GM12878 (cell line): Measurements from ENCODE around the gene KDM2A.
A peak's percentile ranks its signal among the peaks of the same experiment; 100 is the strongest.

Experiments
- CTCF ChIP-seq, 3 experiments: IDR thresholded peaks in 2 of 3; conservative IDR thresholded peaks in 1 of 3; 2 replicates each; pipeline ENCODE4 v1.5.1; 2011; ENCODE audit warnings: low read depth in 3 of 3, low read length in 3 of 3, mild to moderate bottlenecking in 3 of 3, control low read depth in 2 of 3, moderate library complexity in 2 of 3, inconsistent platforms in 1 of 3, mixed read lengths in 1 of 3; ENCODE audit not compliant: control insufficient read depth in 2 of 3, insufficient read depth in 1 of 3; ENCODE audit errors: extremely low read depth in 1 of 3
- EGR1 ChIP-seq, 2 experiments: IDR thresholded peaks; 1 replicate in 1 of 2; 2 replicates in 1 of 2; pipeline ENCODE4 v1.6.1; 2011 to 2012; ENCODE audit warnings: low read depth in 2 of 2, low read length in 2 of 2, borderline replicate concordance in 1 of 2, mild to moderate bottlenecking in 1 of 2, moderate library complexity in 1 of 2
- HCFC1 ChIP-seq: fragments of 150-350 bp; IDR thresholded peaks from 2 replicates; pipeline ENCODE4 v1.6.1; 2014; ENCODE audit warnings: low read length
- HDGF ChIP-seq: fragments of 450-650 bp; IDR thresholded peaks from 2 replicates; pipeline ENCODE4 v1.6.1; 2016; ENCODE audit warnings: antibody characterized with exemption
- MYC ChIP-seq: IDR thresholded peaks from 2 replicates; pipeline ENCODE4 v1.6.1; 2011; ENCODE audit warnings: mild to moderate bottlenecking, low read length, moderate library complexity, inconsistent platforms; ENCODE audit not compliant: insufficient read depth, insufficient replicate concordance, insufficient read length, severe bottlenecking
- NFXL1 ChIP-seq: fragments of 450-650 bp; IDR thresholded peaks from 2 replicates; pipeline ENCODE4 v1.6.1; 2017; ENCODE audit warnings: antibody characterized with exemption, mild to moderate bottlenecking, borderline replicate concordance
- NRF1 ChIP-seq: conservative IDR thresholded peaks from 2 replicates; pipeline ENCODE4 v1.6.1; 2011; ENCODE audit warnings: mild to moderate bottlenecking, low read depth, low read length, improper control_type of control experiment
- PRDM15 ChIP-seq: fragments of 450-650 bp; formaldehyde crosslinking; IDR thresholded peaks from 2 replicates; pipeline ENCODE4 v1.4.0; 2020; ENCODE audit warnings: mild to moderate bottlenecking, moderate library complexity
- SREBF1 ChIP-seq: IDR thresholded peaks from 2 replicates; pipeline ENCODE4 v1.6.1; 2012; ENCODE audit warnings: mild to moderate bottlenecking, low read length
- USF2 ChIP-seq: IDR thresholded peaks from 2 replicates; pipeline ENCODE4 v1.6.1; 2011; ENCODE audit warnings: low read depth, low read length, improper control_type of control experiment, borderline replicate concordance
- TF ChIP-seq, protein P1 (sequence below): IDR thresholded peaks from 2 replicates; pipeline ENCODE4 v1.6.1; 2011; ENCODE audit warnings: mild to moderate bottlenecking, low read depth, low read length, moderate library complexity; ENCODE audit not compliant: insufficient replicate concordance

- TF ChIP-seq CTCF (IDR thresholded peaks at IDR 0.05 in 2 of 3, conservative IDR thresholded peaks at IDR 0.05 in 1 of 3; ENCODE audit: control insufficient read depth in 2 of 3, extremely low read depth in 1 of 3, insufficient read depth in 1 of 3, low read depth in 3 of 3, low read length in 3 of 3) (peak; percentile 63 to 84 (median 70); a peak in 5 of 6 replicates), EGR1 (IDR thresholded peaks at IDR 0.05; ENCODE audit: borderline replicate concordance in 1 of 2, low read depth in 2 of 2, low read length in 2 of 2) (no peak), PRDM15 (no peak), USF2 (no peak), HDGF (peak; percentile 75; the same call in 1 of the 2 replicates), SREBF1 (no peak), HCFC1 (no peak; the same call in 1 of the 2 replicates), NFXL1 (no peak), NRF1 (no peak), MYC (no peak)
- TF ChIP-seq, protein P1, sequence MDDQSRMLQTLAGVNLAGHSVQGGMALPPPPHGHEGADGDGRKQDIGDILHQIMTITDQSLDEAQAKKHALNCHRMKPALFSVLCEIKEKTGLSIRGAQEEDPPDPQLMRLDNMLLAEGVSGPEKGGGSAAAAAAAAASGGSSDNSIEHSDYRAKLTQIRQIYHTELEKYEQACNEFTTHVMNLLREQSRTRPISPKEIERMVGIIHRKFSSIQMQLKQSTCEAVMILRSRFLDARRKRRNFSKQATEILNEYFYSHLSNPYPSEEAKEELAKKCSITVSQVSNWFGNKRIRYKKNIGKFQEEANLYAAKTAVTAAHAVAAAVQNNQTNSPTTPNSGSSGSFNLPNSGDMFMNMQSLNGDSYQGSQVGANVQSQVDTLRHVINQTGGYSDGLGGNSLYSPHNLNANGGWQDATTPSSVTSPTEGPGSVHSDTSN = no peak
These were observed 146.8 kb downstream of the KDM2A start for GRCh38 chr11:67265633-67266448.
